ENCODE measurements around the gene NALCN.

The NALCN gene

DNA sequence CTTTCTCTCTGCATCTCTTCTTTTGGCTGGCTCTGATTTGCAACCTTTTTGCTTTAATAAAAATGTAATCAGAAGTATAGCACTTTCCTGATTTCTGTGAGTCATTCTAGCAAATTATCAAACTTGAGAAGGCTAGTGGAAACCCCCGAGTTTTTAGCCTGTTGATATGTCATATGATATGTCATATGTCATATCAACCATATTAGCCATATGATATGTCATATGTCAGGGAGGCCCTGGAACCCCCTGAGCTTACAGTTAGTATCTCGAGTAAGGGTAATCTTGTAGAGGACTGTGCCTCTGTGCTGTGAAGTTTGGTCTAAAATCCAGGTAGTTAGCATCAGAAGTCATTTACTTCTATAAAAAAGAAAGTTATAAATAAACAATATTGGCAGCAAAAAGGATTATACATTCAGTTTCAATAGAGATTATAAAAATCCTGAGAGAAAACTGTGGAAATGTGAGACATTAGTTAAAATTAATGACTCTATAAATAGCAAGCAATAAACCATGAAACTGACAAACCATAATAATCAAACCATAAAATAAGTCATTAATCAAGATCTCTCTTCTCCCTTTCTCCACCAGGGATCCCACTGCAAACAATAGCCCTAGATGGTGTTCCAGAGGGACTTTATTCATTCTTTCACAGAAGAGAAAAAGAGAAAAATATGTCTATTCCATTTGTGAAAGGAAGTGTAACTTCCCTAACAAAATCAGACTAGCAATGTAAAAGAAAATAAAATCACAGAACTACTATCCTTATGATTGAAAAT, 167.4 kb downstream of the NALCN start:
- TF ChIP-seq, protein P1, sequence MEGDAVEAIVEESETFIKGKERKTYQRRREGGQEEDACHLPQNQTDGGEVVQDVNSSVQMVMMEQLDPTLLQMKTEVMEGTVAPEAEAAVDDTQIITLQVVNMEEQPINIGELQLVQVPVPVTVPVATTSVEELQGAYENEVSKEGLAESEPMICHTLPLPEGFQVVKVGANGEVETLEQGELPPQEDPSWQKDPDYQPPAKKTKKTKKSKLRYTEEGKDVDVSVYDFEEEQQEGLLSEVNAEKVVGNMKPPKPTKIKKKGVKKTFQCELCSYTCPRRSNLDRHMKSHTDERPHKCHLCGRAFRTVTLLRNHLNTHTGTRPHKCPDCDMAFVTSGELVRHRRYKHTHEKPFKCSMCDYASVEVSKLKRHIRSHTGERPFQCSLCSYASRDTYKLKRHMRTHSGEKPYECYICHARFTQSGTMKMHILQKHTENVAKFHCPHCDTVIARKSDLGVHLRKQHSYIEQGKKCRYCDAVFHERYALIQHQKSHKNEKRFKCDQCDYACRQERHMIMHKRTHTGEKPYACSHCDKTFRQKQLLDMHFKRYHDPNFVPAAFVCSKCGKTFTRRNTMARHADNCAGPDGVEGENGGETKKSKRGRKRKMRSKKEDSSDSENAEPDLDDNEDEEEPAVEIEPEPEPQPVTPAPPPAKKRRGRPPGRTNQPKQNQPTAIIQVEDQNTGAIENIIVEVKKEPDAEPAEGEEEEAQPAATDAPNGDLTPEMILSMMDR (IDR thresholded peaks at IDR 0.05; ENCODE audit: borderline replicate concordance, insufficient read depth, low read depth, low read length) = no peak

GRCh38 chr13:101242720-101243119, 173.6 kb downstream of the NALCN start:
- TF ChIP-seq, protein P1 (IDR thresholded peaks at IDR 0.05; ENCODE audit: borderline replicate concordance, insufficient read depth, low read depth, low read length) = no peak
- H3K4me3 ChIP-seq (ENCODE audit: low read depth, low read length) = no peak overlapping the region

More for the DNA sequence above, 167.4 kb downstream of the NALCN start:
- no peak overlapping the region for H3K4me3 ChIP-seq (ENCODE audit: low read depth, low read length)

GRCh38 chr13:101238555-101238954, 177.8 kb downstream of the NALCN start:
- no peak overlapping the region for H3K4me3 ChIP-seq (ENCODE audit: low read depth, low read length)
- TF ChIP-seq, protein P1 (IDR thresholded peaks at IDR 0.05; ENCODE audit: borderline replicate concordance, insufficient read depth, low read depth, low read length) = no peak

DNA sequence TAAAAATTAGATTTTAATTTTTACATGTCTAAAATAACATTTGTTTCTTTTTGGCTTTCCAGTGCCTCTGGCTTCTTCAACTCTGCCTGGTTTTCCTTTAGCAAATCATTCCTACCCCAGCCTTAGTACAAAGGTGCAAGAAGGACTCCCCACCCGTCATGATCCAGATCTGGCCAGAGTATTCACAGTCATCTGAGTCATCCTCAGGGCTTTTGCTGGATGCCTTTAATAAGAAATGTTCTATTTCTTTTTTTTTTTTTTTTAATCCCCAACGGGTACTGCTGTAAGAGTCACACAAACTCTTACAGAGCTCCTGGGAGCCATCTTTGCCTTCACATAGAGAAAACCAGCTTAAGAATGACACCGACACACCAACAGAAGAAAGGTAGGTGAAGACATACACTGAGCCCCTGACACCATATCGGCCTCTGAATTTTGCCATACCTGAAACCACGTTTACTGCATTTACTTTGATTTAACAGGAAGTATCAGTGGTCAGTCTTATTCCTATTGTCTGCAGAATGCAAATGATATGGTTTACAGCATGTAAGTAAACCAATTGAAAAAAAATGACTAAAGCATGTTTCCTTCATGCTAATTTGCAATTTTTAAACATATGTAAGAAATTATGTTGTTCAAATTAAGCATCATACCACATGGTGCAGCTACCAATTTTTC, 184.4 kb downstream of the NALCN start:
- TF ChIP-seq, protein P1 (IDR thresholded peaks at IDR 0.05; ENCODE audit: borderline replicate concordance, insufficient read depth, low read depth, low read length) = no peak
- no peak overlapping the region for H3K4me3 ChIP-seq (ENCODE audit: low read depth, low read length)

DNA sequence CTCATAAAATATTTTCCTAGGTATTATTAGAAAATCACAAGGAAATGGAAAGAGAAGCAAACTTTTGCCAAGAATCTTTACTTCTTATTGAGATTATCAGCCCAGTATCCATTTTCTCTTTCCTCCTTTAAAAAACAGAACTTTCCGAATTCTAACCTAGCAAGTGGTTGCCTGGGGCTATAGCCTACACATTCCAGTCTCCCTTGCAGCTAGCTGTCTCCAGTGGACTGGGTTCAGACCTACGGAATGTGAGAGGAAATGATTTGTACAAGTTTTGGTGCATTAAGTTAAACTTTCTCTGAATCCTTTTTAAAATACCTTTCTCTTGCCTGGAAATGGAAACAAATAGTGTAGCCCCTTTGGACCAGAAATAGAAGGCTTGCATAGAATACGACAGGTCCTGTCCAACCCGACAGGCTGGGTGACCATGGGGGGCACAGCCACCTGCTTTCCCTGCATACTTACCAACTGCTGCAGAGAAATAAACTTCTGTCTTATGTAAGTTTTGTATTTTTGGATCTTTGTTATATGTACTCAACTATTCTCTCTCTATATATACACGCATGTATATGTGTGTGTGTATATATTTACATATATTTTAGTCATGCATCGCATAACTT, 185.9 kb downstream of the NALCN start:
- TF ChIP-seq, protein P1 (IDR thresholded peaks at IDR 0.05; ENCODE audit: borderline replicate concordance, insufficient read depth, low read depth, low read length) = no peak
- no peak overlapping the region for H3K4me3 ChIP-seq (ENCODE audit: low read depth, low read length)

DNA sequence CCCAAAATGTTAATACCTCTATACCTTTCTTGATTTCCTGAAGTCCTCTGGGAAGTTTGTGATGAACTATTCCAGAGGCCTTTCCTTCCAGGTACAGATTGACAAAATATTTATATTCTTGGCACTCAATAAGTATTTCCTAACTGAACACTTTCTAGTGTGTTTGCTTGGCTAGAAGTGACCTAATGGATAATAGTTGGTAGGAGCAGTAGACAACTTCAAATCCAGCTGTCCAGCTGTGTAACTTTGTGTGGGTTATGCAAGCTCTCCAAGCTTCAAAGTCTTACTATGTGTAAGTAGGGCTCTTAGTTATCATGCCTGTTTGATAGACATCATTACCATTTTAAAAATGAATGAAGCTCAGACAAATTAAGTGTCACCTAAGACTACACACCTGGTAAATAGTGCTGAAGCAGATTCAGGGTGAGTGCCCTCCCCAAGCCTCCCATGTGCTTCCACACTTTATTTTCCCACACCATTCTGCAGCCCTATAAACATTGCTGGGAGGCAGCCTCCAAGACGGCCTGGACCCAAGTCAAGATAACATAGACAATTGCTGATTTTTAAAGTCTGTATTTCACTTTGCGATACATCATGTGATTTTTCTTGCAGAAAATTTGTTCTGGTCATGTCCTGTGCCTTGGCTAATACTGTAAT, 196.6 kb downstream of the NALCN start:
- H3K4me3 ChIP-seq (ENCODE audit: low read depth, low read length) = no peak overlapping the region
- TF ChIP-seq, protein P1 (IDR thresholded peaks at IDR 0.05; ENCODE audit: borderline replicate concordance, insufficient read depth, low read depth, low read length) = no peak
